CD4-positive, alpha-beta T cell treated with Interleukin-10 for 1 hour (primary cell): ENCODE data around the gene CD84.
"Not testable (repeated sequence)": the region's sequence is repeated elsewhere in the genome, so short reads cannot be mapped to it uniquely, and the experiment has no call there.

ENCODE experiments used
- DNase-seq: peaks from one replicate; pipeline ENCODE4 v3.0.0-alpha.2; 2020

CD84 gene

GRCh38 chr1:160567858-160568682, 11.2 kb downstream of the CD84 start:
- DNase-seq, result peak; percentile 77

GRCh38 chr1:160567341-160567740, 12.0 kb downstream of the CD84 start:
- DNase-seq, result no peak

DNA sequence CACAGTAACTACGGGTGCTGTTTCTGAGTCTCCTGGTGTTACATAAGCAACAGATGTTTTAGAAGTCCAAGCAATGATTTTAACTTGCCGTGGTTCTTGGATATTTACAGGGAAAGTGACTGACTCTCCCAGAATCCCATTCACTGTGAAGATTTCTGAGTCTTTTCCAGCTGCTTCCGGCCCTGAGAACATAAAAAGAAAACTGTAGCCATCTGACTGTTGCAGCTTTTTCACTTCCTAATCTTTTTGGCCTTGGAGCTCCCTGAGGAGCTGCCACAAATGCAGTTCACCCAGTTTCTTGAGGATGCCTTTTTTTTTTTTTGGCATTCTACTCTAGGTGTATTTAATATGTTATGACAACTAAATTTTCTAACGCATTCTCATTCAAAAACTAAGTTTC, 13.7 kb downstream of the CD84 start:
- no peak for DNase-seq

GRCh38 chr1:160563230-160563629, 16.1 kb downstream of the CD84 start:
- DNase-seq, result not testable (repeated sequence)

- not testable (repeated sequence) for DNase-seq
Observed at GRCh38 chr1:160562745-160563144, 16.6 kb downstream of the CD84 start.

GRCh38 chr1:160560806-160561205, 18.5 kb downstream of the CD84 start:
- DNase-seq, result peak; percentile 39

- DNase-seq, result peak; percentile 47
Observed at GRCh38 chr1:160560045-160560705, 19.1 kb downstream of the CD84 start.

GRCh38 chr1:160559437-160559836, 19.9 kb downstream of the CD84 start:
- DNase-seq, result peak; percentile 41

- peak; percentile 46 for DNase-seq
Observed at GRCh38 chr1:160558660-160559380, 20.5 kb downstream of the CD84 start.

- no peak for DNase-seq
Observed at GRCh38 chr1:160553778-160554177, 25.5 kb downstream of the CD84 start.

- DNase-seq, result no peak
Observed at GRCh38 chr1:160552425-160552824, 26.9 kb downstream of the CD84 start.

GRCh38 chr1:160550572-160551034, 28.7 kb downstream of the CD84 start:
- DNase-seq, result peak; percentile 66

DNA sequence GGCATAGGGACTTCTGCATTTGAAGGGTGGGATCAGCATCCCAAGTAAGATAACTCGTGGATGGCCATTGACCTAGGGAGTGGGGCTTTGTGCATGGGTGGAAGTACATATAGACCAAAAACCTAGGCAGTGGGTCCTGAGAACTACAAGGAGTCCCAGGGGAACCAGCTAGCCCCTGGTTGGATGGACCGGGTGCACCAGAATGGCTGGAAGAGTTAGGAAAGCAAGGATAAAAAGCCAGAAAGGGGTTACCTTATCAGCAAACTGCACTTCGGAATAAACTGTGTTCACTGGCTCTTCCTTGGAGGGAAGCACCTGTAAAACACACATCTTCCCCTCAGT, 29.7 kb downstream of the CD84 start:
- no peak for DNase-seq

- DNase-seq, result no peak
Observed at GRCh38 chr1:160548960-160549664, 30.2 kb downstream of the CD84 start.

- no peak for DNase-seq
Observed at GRCh38 chr1:160548183-160548582, 31.1 kb downstream of the CD84 start.

DNA sequence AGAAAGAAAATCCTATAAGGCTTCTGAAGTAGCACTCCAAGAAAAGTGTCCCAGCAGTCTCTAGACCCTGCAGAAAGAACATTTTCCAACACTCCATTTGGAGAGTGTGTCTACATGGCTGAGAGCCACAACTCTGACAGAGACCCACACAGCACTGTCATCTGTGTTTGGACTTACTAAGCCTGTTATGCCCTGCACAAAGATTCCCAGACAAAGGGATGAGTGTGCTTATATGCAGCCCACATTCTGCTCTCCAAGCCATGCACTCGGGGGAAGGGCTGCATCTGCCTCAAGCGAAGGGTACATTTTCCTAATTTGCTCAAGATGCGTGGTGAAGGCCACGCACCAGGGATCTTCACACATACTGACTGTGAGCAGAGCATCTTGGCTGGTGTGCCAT, 31.9 kb downstream of the CD84 start:
- DNase-seq, result no peak

DNA sequence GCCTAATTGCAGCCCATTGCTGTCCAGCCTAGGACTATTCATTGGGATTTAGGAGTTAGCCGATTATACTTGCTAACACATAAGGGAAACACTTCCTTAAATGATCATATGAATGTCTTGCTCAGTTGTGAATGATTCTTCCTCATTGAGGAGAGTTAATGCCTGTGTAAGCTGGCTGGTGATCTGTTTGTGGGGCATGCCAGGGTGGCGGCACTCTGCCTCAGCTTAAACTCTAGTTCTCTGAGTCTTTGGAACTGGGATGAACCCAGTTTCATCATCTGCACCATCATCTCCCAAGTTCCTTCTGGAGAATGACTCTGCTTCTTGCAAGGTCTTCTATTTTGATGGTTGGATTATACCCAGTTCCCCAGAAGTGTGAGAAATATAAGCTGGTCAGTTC, 32.4 kb downstream of the CD84 start:
- no peak for DNase-seq

DNA sequence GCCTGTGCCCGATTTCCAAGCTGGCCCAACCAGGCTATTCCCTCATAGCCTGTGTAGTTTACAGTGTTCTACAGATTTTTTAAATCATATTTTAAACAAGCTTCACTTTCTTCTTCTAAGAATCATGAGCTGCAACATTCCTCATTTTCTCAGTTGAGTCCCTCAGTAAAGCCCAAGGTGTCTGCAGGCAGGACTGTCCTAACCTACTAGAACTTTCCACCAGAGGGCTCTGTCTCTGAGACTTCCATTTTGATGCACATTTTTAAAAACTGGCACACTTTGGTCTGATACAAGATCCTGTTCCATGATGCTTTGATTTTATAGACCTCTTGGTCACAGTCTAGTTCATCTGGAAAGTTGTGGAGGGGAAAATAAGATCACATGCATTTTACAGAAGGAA, 34.6 kb downstream of the CD84 start:
- DNase-seq, result peak; percentile 66

- DNase-seq, result no peak
Observed at GRCh38 chr1:160542303-160542945, 36.9 kb downstream of the CD84 start.

- DNase-seq, result no peak
Observed at GRCh38 chr1:160541622-160542302, 37.5 kb downstream of the CD84 start.

DNA sequence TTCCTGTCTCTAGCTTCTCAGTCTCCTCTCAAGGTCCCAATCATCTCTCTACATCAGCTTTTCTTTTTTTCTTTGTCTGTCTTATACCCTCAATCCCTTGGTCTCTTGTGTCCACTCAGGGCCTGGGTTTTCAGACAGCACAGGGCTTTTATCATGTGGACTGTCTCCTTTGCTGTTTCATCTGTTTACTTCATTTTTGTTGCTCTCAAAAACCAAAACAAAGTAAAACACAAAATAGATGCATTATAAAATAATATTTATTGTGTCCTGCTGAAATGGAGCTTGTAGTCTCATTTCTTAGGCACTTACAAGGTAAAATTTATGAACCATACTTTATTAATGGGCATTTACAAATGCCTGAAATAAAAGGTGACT, 38.5 kb downstream of the CD84 start:
- DNase-seq, result no peak
